ENCODE measurements around the gene PPP1R15A.

DNA sequence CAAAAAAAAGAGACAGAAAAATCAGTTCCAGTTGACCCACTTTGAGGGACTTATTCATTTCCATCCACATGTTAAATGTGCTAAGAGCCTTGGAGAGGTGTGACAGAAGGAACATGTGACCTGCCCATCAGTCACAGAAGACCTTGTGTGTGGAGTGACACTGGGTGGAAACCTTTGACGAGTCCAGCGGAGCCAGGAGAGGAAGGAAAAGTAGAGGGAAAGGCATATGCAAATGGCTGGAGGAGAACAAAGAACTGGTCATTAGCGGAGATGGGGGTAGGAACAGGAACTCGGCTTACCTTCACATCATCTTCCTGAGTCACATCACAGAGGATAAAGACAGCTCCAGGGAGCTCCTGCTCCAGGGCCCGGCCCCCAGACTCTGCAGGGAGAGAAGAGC is 38.2 kb upstream of the PPP1R15A start:
- TF ChIP-seq CTCF (IDR thresholded peaks at IDR 0.05) (no peak), EP300 (IDR thresholded peaks at IDR 0.05) (no peak), POLR2A (IDR thresholded peaks at IDR 0.05) (no peak)
